Right forelimb (tissue), 1 donor: Measurements from ENCODE around the gene CCDC80.
"Not testable (repeated sequence)": the region's sequence is repeated elsewhere in the genome, so short reads cannot be mapped to it uniquely, and the experiment has no call there.

ENCODE experiments used
- DNase-seq: peaks from one replicate; pipeline ENCODE4 v3.0.0-alpha.2; 2018

The CCDC80 gene

GRCh38 chr3:112665009-112665408, 24.1 kb upstream of the CCDC80 start:
- DNase-seq, result not testable (repeated sequence)

DNA sequence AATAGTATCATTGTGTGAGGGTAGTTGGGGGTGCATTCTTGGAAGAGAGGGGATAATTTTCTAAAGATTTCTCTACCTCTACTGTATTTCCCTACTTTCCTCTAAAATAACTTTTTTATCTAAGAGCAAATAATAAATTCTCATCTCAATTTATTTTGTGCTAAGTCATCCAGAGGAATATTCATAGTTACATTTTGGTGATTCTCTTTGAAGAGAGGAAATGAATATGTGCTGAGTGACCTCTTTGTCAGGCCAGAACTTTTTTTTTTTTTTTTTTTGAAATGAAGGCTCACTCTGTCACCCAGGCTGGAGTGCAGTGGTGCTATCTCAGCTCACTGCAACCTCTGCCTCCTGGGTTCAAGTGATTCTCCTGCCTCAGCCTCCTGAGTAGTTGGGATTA, 15.1 kb upstream of the CCDC80 start:
- DNase-seq, result no peak

GRCh38 chr3:112654979-112655378, 14.0 kb upstream of the CCDC80 start:
- no peak for DNase-seq

DNA sequence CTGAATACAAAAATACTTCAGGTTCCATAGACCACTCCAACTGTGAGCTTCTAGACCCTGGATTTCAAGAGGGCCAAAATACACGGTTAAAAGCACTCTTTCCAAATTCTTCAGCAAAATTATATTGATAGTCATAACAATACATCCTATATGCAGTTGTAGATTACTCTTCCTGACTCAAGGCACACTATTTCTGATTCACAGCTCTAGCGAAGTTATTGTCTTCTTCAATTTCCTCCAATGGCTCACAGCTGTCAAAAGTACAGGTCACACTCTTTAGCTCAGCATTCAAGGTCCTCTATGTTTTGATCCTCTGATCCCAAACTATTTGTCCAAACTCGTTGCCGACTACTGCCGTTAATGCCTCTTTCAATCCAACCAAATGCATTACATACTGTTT, 13.5 kb upstream of the CCDC80 start:
- DNase-seq, result no peak

GRCh38 chr3:112653881-112654300, 12.9 kb upstream of the CCDC80 start:
- no peak for DNase-seq

- no peak for DNase-seq
These were observed 12.4 kb upstream of the CCDC80 start for GRCh38 chr3:112653209-112653871.

DNA sequence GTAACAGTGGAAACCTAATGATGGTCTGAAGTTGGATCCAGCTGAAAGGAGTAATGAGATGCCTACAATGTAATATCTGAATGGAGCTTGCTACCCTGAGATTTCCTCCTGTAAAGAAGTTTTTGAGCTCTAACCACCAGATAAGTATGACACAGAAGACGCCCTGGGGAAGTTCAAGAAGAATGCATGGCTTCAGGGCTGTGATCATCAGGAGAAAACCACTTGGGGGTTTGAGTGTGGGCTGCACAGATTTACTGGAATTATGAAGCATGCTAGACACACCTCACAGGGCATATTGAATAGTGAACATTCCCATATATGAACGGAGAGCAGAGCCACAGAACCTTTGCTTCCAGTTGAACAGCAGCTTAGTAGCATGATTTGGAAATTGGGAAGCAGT, 10.6 kb upstream of the CCDC80 start:
- no peak for DNase-seq

- DNase-seq, result no peak
These were observed 10.1 kb upstream of the CCDC80 start for GRCh38 chr3:112651071-112651470.

- DNase-seq, result no peak
These were observed 9.5 kb upstream of the CCDC80 start for GRCh38 chr3:112650482-112650881.

GRCh38 chr3:112649478-112649735, 8.5 kb upstream of the CCDC80 start:
- no peak for DNase-seq

DNA sequence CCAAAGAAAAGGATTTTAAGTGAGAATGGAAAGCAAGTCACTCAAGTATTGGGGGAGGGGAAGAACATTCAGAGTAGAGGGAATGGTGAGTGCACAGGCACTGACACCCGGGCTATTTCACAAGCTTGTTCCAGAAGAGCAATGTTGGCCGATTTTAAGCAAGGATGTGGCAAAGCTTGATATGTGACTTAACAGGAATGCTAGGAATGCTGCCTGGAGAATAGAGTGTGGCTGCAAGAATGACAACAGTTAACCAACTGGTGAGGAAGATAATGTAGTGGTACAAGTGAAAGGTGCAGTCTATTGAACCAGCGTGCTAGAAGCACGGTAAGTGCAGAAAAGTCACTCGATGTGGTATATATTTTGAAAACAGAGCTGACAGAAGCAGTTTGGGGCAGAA, 6.2 kb upstream of the CCDC80 start:
- DNase-seq, result no peak

DNA sequence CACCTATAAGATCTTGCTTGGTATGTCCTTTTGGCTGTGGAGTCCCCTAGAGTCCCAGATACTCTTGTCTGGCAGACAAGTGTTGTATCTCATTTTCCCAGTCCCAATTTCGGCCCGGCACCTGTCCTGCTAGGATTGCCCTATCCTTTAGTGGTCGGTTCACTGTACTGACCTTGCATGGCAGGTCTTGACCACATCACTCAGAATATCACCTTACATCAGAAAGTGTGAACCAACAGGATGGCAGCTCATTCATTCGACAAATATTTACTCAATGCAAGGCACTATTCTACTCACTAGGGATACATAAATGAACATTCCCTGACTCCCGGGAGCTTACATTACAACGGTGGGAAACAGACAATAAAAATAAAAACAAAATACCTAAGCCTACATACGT, 5.7 kb upstream of the CCDC80 start:
- no peak for DNase-seq

DNA sequence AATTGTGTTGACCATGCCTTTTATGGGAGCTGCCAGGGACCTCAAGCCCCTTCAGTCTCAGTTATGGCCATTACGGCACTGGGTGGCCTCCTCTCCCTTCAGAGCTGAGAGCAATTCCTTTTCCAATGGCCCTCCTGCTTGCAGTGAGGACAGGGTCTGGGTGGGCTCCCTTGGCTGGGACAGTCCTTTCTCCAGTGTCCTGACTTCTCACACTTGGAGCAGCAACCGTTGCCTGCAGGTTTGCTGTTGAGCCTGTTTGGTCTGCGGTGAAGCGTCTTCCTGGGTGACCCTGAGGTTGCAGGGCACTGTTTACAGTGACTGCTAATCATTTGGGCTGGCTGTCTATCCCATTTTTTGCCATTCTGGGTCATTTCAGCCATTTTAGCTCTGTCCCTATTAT, 3.5 kb upstream of the CCDC80 start:
- DNase-seq, result no peak

- DNase-seq, result no peak
These were observed 2.8 kb upstream of the CCDC80 start for GRCh38 chr3:112643621-112644240.

DNA sequence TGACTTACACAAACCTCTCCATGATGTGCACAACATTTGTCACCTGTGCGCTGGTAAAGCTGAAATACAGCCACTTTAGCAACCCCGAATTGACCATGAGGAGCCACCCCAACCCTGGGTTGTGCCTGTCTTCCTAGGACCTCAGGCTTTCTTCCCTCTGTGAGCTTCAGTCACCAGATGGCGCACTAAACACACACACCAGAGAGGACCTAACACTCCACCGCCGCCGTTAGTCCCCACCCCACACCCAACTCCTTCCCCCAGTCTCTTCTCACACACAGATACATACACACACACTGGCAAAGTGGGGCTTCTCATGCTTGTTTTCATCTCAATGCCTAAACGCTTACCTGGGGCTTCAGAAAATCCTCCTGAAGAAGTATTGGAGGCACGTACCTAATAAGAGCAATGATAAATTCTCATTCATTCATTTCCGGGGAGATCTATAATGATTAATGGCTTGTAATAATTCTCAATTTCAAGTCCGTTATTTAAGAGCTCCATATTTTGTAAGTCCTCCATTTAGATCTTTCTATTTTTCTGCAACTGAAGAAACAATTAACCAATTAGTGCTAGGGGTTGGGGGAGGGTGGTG, 2.1 kb upstream of the CCDC80 start:
- peak; percentile 88 for DNase-seq

DNA sequence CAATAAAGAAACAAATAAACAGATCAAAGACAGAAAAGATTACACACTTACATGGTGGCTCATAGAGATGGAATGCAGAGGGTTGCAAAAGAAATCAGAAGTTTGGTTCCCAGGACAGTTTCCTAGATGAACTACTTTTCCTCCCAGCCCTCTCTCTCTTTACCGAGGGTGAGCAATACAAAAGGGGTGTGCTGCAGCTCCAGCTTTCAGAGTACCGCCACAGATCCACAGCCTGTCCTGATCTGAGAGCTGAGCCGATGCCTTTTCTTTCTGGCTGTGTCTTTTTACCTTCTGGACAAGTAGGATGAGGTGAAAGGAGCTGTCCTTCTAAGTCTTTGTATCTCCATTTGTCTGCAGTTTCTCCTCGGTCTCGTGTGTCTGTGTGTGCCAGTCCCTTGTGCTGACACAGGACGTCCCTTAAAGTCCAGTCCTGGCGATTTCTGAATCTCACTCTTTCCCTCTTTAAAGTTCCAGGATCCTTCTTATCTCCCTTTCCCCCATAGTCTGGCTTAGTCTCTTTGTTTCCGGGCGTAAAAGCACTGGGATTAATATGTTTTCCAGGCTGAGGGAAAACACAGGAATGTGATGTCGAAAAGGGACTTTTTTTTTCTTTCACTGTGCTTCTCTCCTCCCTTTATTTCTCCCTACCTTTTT, 540 bp downstream of the CCDC80 start:
- peak; percentile 69 for DNase-seq

DNA sequence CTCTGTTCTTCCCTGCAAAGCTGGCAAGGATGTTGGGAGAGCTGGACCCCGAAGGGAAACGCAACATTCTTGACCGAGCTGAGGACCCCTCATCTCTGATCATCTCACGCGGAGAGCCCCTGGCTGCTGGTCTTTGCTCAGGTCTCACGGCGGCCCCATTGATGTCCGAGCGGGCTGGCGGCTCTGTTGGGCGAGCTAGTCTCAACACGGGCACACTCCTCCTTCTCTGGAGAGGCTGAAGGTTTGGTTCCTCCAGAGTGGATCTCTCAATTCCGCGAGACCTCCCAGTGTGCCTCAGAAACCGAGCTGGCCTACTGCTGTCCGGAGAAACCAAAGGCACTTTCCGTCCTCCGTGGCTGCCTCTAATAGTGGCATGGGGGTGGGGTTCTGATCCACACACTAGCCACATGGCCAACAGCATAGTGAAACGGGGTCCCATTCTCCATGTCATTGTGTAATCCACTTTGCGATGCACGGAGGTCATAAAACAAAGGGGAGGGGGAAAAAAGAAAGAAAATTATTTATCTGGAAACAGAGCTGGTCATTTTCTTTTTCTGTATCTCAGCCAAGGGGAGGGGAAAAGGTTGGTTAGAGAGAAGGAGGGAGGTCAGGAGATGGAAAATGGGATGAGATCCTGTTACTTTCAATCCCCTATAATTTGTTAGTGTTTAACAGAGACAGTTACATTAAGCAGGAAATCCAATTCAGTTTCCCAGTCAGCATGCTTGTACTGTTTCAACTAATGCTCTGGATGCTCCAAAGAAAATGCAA, 1.3 kb downstream of the CCDC80 start:
- DNase-seq, result no peak

- no peak for DNase-seq
These were observed 2.5 kb downstream of the CCDC80 start for GRCh38 chr3:112638327-112639020.

DNA sequence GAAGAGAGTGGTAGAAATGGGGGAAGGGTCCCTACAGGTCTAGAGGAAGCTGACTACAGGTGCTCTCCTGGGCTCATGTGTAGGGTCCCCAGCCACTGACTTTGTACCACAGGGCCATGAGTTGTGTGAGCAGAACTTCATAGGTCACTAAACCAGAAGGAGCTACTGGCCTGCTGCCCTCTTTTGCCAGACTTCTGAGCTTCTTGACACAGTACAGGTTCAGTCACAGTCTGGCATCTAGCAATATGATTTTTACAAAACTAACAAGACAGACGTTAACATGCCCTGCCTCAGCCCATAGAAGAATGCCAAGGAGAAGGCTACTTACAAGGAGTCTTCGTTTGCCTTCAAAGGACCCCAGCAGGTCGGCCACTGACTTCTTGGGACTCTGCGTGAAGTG, 3.2 kb downstream of the CCDC80 start:
- DNase-seq, result no peak

- DNase-seq, result no peak
These were observed 5.3 kb downstream of the CCDC80 start for GRCh38 chr3:112635674-112636073.

DNA sequence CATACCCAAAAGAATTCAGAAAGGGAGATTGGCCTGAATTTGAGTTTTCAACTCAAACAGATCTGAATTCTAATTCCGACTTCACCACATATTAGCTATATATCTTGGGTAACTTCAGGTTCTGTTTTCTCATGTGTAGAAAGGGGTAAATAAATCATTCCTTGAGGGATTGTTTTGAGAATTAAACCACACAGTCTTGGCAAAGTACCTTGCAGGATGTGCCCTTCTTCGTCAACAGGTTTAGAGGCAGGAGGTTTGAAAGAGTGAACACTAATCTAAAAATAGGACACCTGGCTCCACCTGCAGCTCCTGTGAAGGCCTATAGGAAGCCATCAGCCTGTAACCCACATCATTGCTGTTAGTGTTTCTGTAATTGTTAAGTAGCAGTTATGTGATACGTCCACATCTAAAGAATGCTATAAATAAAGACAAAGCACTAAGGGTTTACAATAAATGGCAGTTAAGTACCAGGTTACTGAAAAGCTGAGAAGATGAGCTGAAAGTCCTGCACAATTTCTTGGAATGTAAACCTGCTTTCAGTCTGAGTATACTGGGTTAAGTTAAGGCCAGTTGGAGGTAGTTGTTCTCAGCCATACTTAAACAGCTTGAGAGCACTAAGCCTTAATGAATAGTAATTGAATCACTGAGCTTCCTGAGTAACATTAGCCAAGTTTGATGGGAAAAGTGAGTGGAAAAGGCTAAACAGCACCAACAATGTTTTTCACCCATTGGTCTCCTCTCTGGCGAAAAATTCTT, 6.0 kb downstream of the CCDC80 start:
- DNase-seq, result no peak

DNA sequence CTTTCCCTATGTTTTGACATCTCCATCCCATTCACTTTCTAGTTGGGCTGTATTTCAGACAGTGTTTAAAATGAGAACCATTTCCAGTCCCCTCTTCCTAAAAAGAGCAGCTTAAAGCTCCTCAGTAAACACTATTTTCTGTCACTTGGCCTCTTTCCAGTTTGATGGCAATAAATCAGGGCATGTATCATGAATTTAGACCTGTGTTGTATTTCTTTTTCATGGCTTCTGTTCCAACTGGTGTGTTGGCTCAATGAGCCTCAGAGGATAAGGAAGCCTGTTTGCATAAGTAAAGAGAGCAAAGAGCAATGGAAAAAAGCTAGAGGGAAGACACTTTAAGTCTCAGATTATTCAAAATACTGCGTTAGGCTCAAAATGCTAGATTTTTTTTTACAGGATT, 7.2 kb downstream of the CCDC80 start:
- no peak for DNase-seq
